Activated naive CD8-positive, alpha-beta T cell treated with anti-CD3 and anti-CD28 coated beads, Interleukin-2, amount 10 ng/mL, durations not matched to agents 7 days and 5 days (primary cell): ENCODE results near the gene TRIM13. TPM values are rescaled to one million over a fixed set of nuclear protein-coding genes. Genes with fewer than 3 reads are reported as not detected.
"Not testable (repeated sequence)": the region's sequence is repeated elsewhere in the genome, so short reads cannot be mapped to it uniquely, and the experiment has no call there.

Experiments
- ATAC-seq: fragments of 150-1000 bp; cut with Tn5 transposase; one replicate; pipeline ENCODE4 v1.10.0; 2021; ENCODE audit warnings: low read depth, moderate library complexity
- POLR2A ChIA-PET: fragments of 350-600 bp; sonication (Branson Sonifier 250); formaldehyde crosslinking; loops from one replicate; lab custom pipeline; 2021; ENCODE audit warnings: antibody characterized with exemption; lab: Charles Lee
- DNase-seq: peaks from one replicate; pipeline ENCODE4 v3.0.0; 2021
- H3K27ac Mint-ChIP-seq: one replicate; pipeline ENCODE4 v1.8.0; 2022; ENCODE audit warnings: mild to moderate bottlenecking, mixed read lengths
- H3K27me3 Mint-ChIP-seq: one replicate; pipeline ENCODE4 v1.8.0; 2022; ENCODE audit warnings: mild to moderate bottlenecking, moderate library complexity, mixed read lengths
- H3K36me3 Mint-ChIP-seq: one replicate; pipeline ENCODE4 v1.8.0; 2021; ENCODE audit warnings: mild to moderate bottlenecking, mixed read lengths
- H3K4me1 Mint-ChIP-seq: one replicate; pipeline ENCODE4 v1.8.0; 2021; ENCODE audit warnings: mixed read lengths
- H3K4me3 Mint-ChIP-seq: one replicate; pipeline ENCODE4 v1.8.0; 2022; ENCODE audit warnings: mild to moderate bottlenecking, moderate library complexity, mixed read lengths
- H3K9me3 Mint-ChIP-seq: one replicate; pipeline ENCODE4 v1.8.0; 2021; ENCODE audit warnings: mixed read lengths
- total RNA-seq, 2 experiments: library from RNA; stranded (reverse); gene quantifications; one replicate each; pipeline ENCODE4 v1.2.3, GENCODE V29; 2021

Gene TRIM13, protein sequence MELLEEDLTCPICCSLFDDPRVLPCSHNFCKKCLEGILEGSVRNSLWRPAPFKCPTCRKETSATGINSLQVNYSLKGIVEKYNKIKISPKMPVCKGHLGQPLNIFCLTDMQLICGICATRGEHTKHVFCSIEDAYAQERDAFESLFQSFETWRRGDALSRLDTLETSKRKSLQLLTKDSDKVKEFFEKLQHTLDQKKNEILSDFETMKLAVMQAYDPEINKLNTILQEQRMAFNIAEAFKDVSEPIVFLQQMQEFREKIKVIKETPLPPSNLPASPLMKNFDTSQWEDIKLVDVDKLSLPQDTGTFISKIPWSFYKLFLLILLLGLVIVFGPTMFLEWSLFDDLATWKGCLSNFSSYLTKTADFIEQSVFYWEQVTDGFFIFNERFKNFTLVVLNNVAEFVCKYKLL
- total RNA-seq, result 10 to 100 TPM; 19.7 to 19.9 TPM

GRCh38 chr13:49996951-49997895 lies at the start of gene TRIM13:
TSS of gene TRIM13 (plus strand) at chr13:49997042. CDS start at chr13:50011941, 14,899 bp downstream.
- ATAC-seq (peak; percentile 87), DNase-seq (peak; percentile 86)
- H3K27me3 Mint-ChIP-seq, result no peaks in the 10 kb centered on the region
- H3K4me3 Mint-ChIP-seq, result peak within 1 kb of the TSS; percentile 94
- POLR2A ChIA-PET, result interaction anchor here (0.6 to 3.9 kb wide), 26 partner anchors 11 to 995 kb away, joined by 3 to 75 read pairs (median 4); partner anchors contain the start of genes ARL11 and SPRYD7
- peaks cover 16% of the 10 kb centered on the region for H3K36me3 Mint-ChIP-seq
- H3K27ac Mint-ChIP-seq, result peak within 1 kb of the TSS; percentile 89
- H3K4me1 Mint-ChIP-seq, result peaks cover 22% of the 10 kb centered on the region
- H3K9me3 Mint-ChIP-seq, result no peaks in the 10 kb centered on the region

- ATAC-seq, H3K36me3 Mint-ChIP-seq, H3K27me3 Mint-ChIP-seq, POLR2A ChIA-PET, H3K4me3 Mint-ChIP-seq, H3K4me1 Mint-ChIP-seq, DNase-seq, H3K27ac Mint-ChIP-seq, H3K9me3 Mint-ChIP-seq: not testable (repeated sequence)
These were observed 48.0 kb upstream of the TRIM13 start for GRCh38 chr13:49948777-49949270.

- peaks cover 2% of the 10 kb centered on the region for H3K36me3 Mint-ChIP-seq
- H3K9me3 Mint-ChIP-seq, result peaks cover 2% of the 10 kb centered on the region
- POLR2A ChIA-PET, result no interaction called here
- DNase-seq (no peak), ATAC-seq (no peak)
- peaks cover 9% of the 10 kb centered on the region for H3K27me3 Mint-ChIP-seq
- H3K27ac Mint-ChIP-seq, result no peak overlapping the region
- no peaks in the 10 kb centered on the region for H3K4me1 Mint-ChIP-seq
- H3K4me3 Mint-ChIP-seq, result no peak overlapping the region
These were observed 44.9 kb upstream of the TRIM13 start for GRCh38 chr13:49951754-49952535.

- DNase-seq, result no peak
- Mint-ChIP-seq H3K27me3 (peaks cover 9% of the 10 kb centered on the region), H3K9me3 (no peaks in the 10 kb centered on the region), H3K27ac (no peak overlapping the region), H3K4me1 (no peaks in the 10 kb centered on the region), H3K4me3 (no peak overlapping the region), H3K36me3 (peaks cover 4% of the 10 kb centered on the region)
- POLR2A ChIA-PET, result no interaction called here
- no peak for ATAC-seq
These were observed 43.3 kb upstream of the TRIM13 start for GRCh38 chr13:49953560-49953959.

DNA sequence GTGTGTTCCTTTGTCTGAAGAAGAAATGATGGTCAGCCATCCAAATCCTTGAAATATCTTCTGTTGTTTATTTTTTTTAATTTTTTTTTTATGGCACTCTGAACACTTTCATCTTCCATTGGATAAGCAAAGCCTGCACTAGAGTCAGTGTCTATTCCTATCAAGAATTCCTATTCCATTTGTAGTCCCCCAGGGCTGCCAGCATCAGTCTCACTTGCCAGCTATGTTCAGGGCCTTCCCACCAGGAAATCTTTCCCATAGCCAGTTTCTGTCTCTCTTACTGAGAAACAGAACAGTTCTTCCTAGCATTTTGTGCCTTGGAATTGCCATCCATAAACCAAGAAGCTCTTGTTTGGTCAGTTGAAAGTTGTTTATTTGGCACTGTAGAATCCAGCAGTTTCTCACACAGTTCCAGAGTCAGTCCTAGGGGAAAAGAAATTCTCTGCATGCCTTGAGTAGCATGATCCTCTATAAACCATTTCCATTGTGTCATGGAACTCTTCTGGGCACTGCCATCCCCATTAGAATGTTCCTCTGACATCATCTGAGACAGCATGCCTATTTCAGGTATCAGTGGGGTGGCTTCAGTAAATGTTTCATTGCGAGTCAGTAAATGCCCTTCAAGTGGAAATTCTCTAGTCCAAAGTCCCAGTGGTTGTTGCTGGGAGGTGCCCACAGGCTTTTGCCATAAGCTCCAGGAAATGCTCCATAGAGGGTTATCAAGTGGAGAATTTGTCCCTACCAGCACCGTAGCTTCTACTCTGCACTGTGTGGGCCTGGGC lies 42.0 kb upstream of the TRIM13 start:
- no peak for DNase-seq
- Mint-ChIP-seq H3K27me3 (peaks cover 7% of the 10 kb centered on the region), H3K4me1 (no peaks in the 10 kb centered on the region), H3K9me3 (no peaks in the 10 kb centered on the region), H3K4me3 (no peak overlapping the region), H3K36me3 (peaks cover 10% of the 10 kb centered on the region), H3K27ac (no peak overlapping the region)
- ATAC-seq, result no peak
- POLR2A ChIA-PET, result no interaction called here

DNA sequence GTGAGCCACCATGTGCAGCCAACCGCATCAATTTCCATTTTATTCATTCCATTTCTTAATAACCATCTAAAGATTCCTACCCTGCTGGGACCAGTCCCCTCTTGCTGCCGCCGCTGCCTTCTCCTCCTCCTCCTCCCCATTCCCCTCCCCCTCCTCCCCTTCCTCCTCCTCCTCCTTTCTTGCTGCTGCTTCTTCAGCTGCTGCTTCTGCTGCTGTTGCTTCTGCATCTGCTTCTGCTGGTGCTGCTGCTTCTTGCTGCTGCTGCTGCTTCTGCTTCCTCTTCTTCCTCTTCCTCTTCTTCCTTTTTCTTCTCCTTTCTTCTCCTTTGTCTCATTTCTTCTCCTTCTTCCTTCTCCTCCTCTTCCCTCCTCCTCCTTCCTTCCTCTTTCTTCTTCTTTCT lies 40.7 kb upstream of the TRIM13 start:
- Mint-ChIP-seq H3K27ac (no peak overlapping the region), H3K36me3 (peaks cover 17% of the 10 kb centered on the region), H3K9me3 (peaks cover 4% of the 10 kb centered on the region), H3K4me3 (no peak overlapping the region), H3K27me3 (peaks cover 7% of the 10 kb centered on the region), H3K4me1 (no peaks in the 10 kb centered on the region)
- POLR2A ChIA-PET, result no interaction called here
- DNase-seq (no peak), ATAC-seq (no peak)

DNA sequence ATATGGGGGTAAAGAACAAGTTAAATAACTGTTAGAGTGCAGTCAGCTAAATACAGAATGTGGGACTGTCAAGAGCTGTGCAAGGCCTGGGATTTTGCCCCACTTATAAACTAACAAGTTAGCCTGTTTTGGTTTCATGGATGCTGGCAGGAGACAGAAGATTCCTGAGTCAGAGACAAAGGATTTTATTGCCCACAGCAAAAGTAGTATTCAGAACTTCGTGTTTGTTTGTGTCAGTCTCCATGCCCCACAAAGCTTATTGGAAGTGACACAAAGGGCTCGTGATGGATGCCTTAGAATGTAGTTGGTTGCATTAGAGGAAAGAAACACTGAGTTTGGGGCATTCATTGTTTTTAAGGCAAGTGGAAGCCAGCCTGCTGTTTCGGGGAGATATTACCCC lies 38.5 kb upstream of the TRIM13 start:
- POLR2A ChIA-PET, result interaction anchor here (0.7 kb wide), 1 partner anchor 11 kb away, joined by 3 read pairs; no protein-coding TSS in a partner anchor
- H3K27ac Mint-ChIP-seq, result no peak overlapping the region
- H3K36me3 Mint-ChIP-seq, result peaks cover 24% of the 10 kb centered on the region
- H3K9me3 Mint-ChIP-seq, result peaks cover 8% of the 10 kb centered on the region
- H3K4me3 Mint-ChIP-seq, result no peak overlapping the region
- no peak for ATAC-seq
- H3K4me1 Mint-ChIP-seq, result no peaks in the 10 kb centered on the region
- no peak for DNase-seq
- H3K27me3 Mint-ChIP-seq, result peaks cover 6% of the 10 kb centered on the region

DNA sequence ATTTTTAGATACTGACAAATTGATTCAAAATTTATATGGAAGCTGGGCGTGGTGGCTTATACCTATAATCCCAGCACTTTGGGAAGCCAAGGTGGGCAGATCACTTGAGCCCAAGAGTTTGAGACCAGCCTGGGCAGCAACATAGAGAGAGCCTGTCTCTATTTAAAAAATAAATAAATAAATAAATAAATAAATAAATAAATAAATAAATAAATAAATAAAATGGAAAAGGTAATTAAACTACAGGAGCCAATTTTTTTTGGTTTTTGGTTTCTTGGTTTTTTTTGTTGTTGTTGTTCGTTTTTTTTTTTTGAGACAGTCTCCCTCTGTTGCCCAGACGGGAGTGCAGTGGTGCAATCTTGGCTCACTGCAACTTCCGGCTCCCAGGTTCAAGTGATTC lies 29.4 kb upstream of the TRIM13 start:
- DNase-seq, result no peak
- no peak overlapping the region for H3K4me3 Mint-ChIP-seq
- H3K27me3 Mint-ChIP-seq, result no peaks in the 10 kb centered on the region
- POLR2A ChIA-PET, result no interaction called here
- peaks cover 2% of the 10 kb centered on the region for H3K4me1 Mint-ChIP-seq
- ATAC-seq, result no peak
- no peak overlapping the region for H3K27ac Mint-ChIP-seq
- H3K9me3 Mint-ChIP-seq, result peaks cover 11% of the 10 kb centered on the region
- peaks cover 31% of the 10 kb centered on the region for H3K36me3 Mint-ChIP-seq

GRCh38 chr13:49972709-49973108 lies 24.1 kb upstream of the TRIM13 start:
- no peaks in the 10 kb centered on the region for H3K27me3 Mint-ChIP-seq
- H3K36me3 Mint-ChIP-seq, result peaks cover 8% of the 10 kb centered on the region
- ATAC-seq (no peak), DNase-seq (no peak)
- H3K9me3 Mint-ChIP-seq, result no peaks in the 10 kb centered on the region
- POLR2A ChIA-PET, result no interaction called here
- peaks cover 6% of the 10 kb centered on the region for H3K4me1 Mint-ChIP-seq
- H3K27ac Mint-ChIP-seq, result no peak overlapping the region
- H3K4me3 Mint-ChIP-seq, result no peak overlapping the region

DNA sequence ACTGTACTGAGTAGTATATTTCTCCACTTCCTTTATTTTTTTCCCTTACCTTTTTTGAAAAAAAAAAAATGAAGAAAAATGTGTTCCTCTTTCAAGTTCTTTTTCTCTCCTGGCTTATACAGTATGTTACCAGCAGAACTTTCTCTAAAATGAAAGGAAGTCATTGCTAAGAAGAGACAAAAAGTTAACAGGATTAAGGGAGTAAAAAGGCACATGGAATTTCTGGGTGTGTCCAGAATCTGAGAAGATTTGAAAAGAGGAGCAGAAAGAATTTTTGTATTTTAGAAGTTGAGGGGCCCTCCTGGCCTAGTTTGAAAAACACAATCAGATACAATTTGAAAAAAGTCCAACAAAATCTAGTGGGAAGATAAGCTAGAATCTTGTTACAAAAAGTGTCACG lies 21.0 kb upstream of the TRIM13 start:
- no peak for ATAC-seq
- Mint-ChIP-seq H3K36me3 (peaks cover 5% of the 10 kb centered on the region), H3K9me3 (no peaks in the 10 kb centered on the region), H3K4me1 (peaks cover 5% of the 10 kb centered on the region), H3K27me3 (no peaks in the 10 kb centered on the region), H3K4me3 (no peak overlapping the region), H3K27ac (no peak overlapping the region)
- POLR2A ChIA-PET, result interaction anchor here (1.0 to 2.4 kb wide), 2 partner anchors 22 to 149 kb away, joined by 3 to 9 read pairs; no protein-coding TSS in a partner anchor
- no peak for DNase-seq

- no peak overlapping the region for H3K27ac Mint-ChIP-seq
- peaks cover 5% of the 10 kb centered on the region for H3K36me3 Mint-ChIP-seq
- POLR2A ChIA-PET, result interaction anchor here (0.9 to 2.4 kb wide), 2 partner anchors 106 to 148 kb away, joined by 3 to 9 read pairs; no protein-coding TSS in a partner anchor
- peaks cover 5% of the 10 kb centered on the region for H3K4me1 Mint-ChIP-seq
- no peaks in the 10 kb centered on the region for H3K27me3 Mint-ChIP-seq
- peak; percentile 75 for ATAC-seq
- no peak overlapping the region for H3K4me3 Mint-ChIP-seq
- DNase-seq, result peak; percentile 76
- H3K9me3 Mint-ChIP-seq, result no peaks in the 10 kb centered on the region
These were observed 20.3 kb upstream of the TRIM13 start for GRCh38 chr13:49976314-49977258.
